ENCODE data around the gene KIAA0825. TPM values are rescaled to one million over a fixed set of nuclear protein-coding genes. Genes with fewer than 3 reads are reported as not detected.
A peak's percentile ranks its signal among the peaks of the same experiment; 100 is the strongest.

Gene KIAA0825
- total RNA-seq, 1 experiment from 2014 or later = 1.3 TPM

DNA sequence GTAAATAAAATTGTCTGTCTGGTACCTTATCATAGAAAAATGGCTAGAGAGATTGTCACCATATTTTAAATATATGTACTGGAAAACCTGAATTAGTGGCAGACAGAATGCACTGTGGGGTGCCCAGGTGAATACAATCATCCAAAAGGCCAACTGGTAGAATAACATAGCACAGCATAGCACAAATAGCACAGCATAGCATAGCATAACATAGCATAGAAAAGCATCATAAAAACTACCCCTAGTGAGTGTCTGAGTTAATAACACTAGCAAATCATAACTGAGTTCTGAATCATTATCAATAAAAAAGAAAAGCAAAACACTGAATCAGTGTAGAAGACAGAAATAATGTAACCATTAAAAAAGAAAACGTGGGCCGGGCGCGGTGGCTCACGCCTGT is 102.3 kb downstream of the KIAA0825 start (continued):
- TF ChIP-seq, protein P1, sequence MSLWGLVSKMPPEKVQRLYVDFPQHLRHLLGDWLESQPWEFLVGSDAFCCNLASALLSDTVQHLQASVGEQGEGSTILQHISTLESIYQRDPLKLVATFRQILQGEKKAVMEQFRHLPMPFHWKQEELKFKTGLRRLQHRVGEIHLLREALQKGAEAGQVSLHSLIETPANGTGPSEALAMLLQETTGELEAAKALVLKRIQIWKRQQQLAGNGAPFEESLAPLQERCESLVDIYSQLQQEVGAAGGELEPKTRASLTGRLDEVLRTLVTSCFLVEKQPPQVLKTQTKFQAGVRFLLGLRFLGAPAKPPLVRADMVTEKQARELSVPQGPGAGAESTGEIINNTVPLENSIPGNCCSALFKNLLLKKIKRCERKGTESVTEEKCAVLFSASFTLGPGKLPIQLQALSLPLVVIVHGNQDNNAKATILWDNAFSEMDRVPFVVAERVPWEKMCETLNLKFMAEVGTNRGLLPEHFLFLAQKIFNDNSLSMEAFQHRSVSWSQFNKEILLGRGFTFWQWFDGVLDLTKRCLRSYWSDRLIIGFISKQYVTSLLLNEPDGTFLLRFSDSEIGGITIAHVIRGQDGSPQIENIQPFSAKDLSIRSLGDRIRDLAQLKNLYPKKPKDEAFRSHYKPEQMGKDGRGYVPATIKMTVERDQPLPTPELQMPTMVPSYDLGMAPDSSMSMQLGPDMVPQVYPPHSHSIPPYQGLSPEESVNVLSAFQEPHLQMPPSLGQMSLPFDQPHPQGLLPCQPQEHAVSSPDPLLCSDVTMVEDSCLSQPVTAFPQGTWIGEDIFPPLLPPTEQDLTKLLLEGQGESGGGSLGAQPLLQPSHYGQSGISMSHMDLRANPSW (CRISPR knock-in tag; conservative IDR thresholded peaks at IDR 0.05; ENCODE audit: low read depth) = no peak
- TF ChIP-seq E2F1 (CRISPR knock-in tag; IDR thresholded peaks at IDR 0.05) (no peak), HMGA2 (CRISPR knock-in tag; IDR thresholded peaks at IDR 0.05) (no peak), NR2C2 (CRISPR knock-in tag; IDR thresholded peaks at IDR 0.05) (no peak), MXD4 (CRISPR knock-in tag; IDR thresholded peaks at IDR 0.05; ENCODE audit: borderline replicate concordance) (no peak), ZMAT4 (CRISPR knock-in tag; IDR thresholded peaks at IDR 0.05) (no peak), MAX (CRISPR knock-in tag; IDR thresholded peaks at IDR 0.05) (no peak), SMAD3 (CRISPR knock-in tag; IDR thresholded peaks at IDR 0.05; ENCODE audit: borderline replicate concordance) (no peak)
- TF ChIP-seq, protein P2, sequence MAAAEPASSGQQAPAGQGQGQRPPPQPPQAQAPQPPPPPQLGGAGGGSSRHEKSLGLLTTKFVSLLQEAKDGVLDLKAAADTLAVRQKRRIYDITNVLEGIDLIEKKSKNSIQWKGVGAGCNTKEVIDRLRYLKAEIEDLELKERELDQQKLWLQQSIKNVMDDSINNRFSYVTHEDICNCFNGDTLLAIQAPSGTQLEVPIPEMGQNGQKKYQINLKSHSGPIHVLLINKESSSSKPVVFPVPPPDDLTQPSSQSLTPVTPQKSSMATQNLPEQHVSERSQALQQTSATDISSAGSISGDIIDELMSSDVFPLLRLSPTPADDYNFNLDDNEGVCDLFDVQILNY (CRISPR knock-in tag; IDR thresholded peaks at IDR 0.05) = no peak

- no peak; the same call in 1 of the 2 replicates for ATAC-seq
- ChIA-PET CTCF (no interaction called here), POLR2A (interaction anchor here (0.6 kb wide), 1 partner anchor 860 kb away, joined by 3 read pairs; no protein-coding TSS in a partner anchor)
- peaks cover 2% of the 10 kb centered on the region; the same call in 1 of the 2 replicates for H3K36me3 Mint-ChIP-seq
- no peak for DNase-seq (ENCODE audit: low spot score)
- H3K27ac Mint-ChIP-seq = peak overlapping the region; percentile 7; the same call in 1 of the 2 replicates
- H3K27me3 Mint-ChIP-seq (ENCODE audit: low read depth) = no peaks in the 10 kb centered on the region
- H3K9me3 Mint-ChIP-seq = peaks cover 3% of the 10 kb centered on the region
- H3K4me1 Mint-ChIP-seq = peaks cover 4% of the 10 kb centered on the region; the same call in 1 of the 2 replicates
- H3K4me3 Mint-ChIP-seq = no peak overlapping the region
- no peak for TF ChIP-seq ERG (CRISPR knock-in tag; IDR thresholded peaks at IDR 0.05)
- no peak for TF ChIP-seq ZNF263 (CRISPR knock-in tag; IDR thresholded peaks at IDR 0.05; ENCODE audit: low read depth)
- TF ChIP-seq NR3C1 (CRISPR knock-in tag; conservative IDR thresholded peaks at IDR 0.05; ENCODE audit: low read depth) = no peak
- TF ChIP-seq, protein P3, sequence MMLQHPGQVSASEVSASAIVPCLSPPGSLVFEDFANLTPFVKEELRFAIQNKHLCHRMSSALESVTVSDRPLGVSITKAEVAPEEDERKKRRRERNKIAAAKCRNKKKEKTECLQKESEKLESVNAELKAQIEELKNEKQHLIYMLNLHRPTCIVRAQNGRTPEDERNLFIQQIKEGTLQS (CRISPR knock-in tag; conservative IDR thresholded peaks at IDR 0.05) = no peak
- TF ChIP-seq, protein P4, sequence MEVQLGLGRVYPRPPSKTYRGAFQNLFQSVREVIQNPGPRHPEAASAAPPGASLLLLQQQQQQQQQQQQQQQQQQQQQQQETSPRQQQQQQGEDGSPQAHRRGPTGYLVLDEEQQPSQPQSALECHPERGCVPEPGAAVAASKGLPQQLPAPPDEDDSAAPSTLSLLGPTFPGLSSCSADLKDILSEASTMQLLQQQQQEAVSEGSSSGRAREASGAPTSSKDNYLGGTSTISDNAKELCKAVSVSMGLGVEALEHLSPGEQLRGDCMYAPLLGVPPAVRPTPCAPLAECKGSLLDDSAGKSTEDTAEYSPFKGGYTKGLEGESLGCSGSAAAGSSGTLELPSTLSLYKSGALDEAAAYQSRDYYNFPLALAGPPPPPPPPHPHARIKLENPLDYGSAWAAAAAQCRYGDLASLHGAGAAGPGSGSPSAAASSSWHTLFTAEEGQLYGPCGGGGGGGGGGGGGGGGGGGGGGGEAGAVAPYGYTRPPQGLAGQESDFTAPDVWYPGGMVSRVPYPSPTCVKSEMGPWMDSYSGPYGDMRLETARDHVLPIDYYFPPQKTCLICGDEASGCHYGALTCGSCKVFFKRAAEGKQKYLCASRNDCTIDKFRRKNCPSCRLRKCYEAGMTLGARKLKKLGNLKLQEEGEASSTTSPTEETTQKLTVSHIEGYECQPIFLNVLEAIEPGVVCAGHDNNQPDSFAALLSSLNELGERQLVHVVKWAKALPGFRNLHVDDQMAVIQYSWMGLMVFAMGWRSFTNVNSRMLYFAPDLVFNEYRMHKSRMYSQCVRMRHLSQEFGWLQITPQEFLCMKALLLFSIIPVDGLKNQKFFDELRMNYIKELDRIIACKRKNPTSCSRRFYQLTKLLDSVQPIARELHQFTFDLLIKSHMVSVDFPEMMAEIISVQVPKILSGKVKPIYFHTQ (CRISPR knock-in tag; IDR thresholded peaks at IDR 0.05) = no peak
- no peak for TF ChIP-seq ESRRA (CRISPR knock-in tag; IDR thresholded peaks at IDR 0.05; ENCODE audit: borderline replicate concordance)
- no peak for TF ChIP-seq OVOL2 (CRISPR knock-in tag; IDR thresholded peaks at IDR 0.05; ENCODE audit: borderline replicate concordance)
- no peak for TF ChIP-seq ATF2 (CRISPR knock-in tag; IDR thresholded peaks at IDR 0.05; ENCODE audit: borderline replicate concordance, low read depth)
- TF ChIP-seq CTCF (IDR thresholded peaks at IDR 0.05) = no peak
- TF ChIP-seq ZNF138 (CRISPR knock-in tag; conservative IDR thresholded peaks at IDR 0.05) = no peak
Observed at GRCh38 chr5:94508461-94509148, 109.8 kb downstream of the KIAA0825 start.
